Measurements from ENCODE around the gene GOLGA8M.
"Not testable (repeated sequence)": the region's sequence is repeated elsewhere in the genome, so short reads cannot be mapped to it uniquely, and the experiment has no call there.

The GOLGA8M gene

GRCh38 chr15:28725556-28725955 lies 13.3 kb upstream of the GOLGA8M start:
- H3K27ac ChIP-seq (ENCODE audit: low read length, poor library complexity, severe bottlenecking), result no peak overlapping the region
- no peaks in the 10 kb centered on the region for H3K79me1 ChIP-seq (replicated peaks; ENCODE audit: low read length, poor library complexity, severe bottlenecking)
- H3K23ac ChIP-seq (ENCODE audit: low read length in 2 of 2), result no peak overlapping the region
- no peak overlapping the region for H3K18ac ChIP-seq (ENCODE audit: low read depth in 1 of 2, low read length in 2 of 2)
- 98% methylated on average over 14 of the region's 14 CpGs for WGBS
- no peak overlapping the region for H3K4me2 ChIP-seq (ENCODE audit: low read length, poor library complexity, severe bottlenecking)
- H3K9ac ChIP-seq (ENCODE audit: low read length), result no peak overlapping the region
- H2AFZ ChIP-seq (ENCODE audit: low read depth, low read length), result no peak overlapping the region
- H4K8ac ChIP-seq (ENCODE audit: low read length), result no peak overlapping the region
- no peak overlapping the region for H3K4me3 ChIP-seq (ENCODE audit: insufficient read depth in 1 of 2, low read depth in 1 of 2, low read length in 2 of 2)
- peaks cover 0 to 5% of the 10 kb centered on the region in 2 experiments for H3K27me3 ChIP-seq (ENCODE audit: control insufficient read depth in 1 of 2, insufficient read depth in 1 of 2, low read length in 2 of 2)
- no peak overlapping the region for H4K91ac ChIP-seq (ENCODE audit: low read length)
- H2BK12ac ChIP-seq (ENCODE audit: low read length in 2 of 2), result no peak overlapping the region
- no peak overlapping the region for H2BK5ac ChIP-seq (ENCODE audit: low read depth, low read length, poor library complexity, severe bottlenecking)
- H3K14ac ChIP-seq (ENCODE audit: low read length in 2 of 2), result no peak overlapping the region
- H3K4me1 ChIP-seq (ENCODE audit: control insufficient read depth, insufficient read depth, low read depth, low read length), result no peaks in the 10 kb centered on the region
- no peak for DNase-seq
- H3K9me3 ChIP-seq (ENCODE audit: control insufficient read depth, low read length), result no peaks in the 10 kb centered on the region
- no peak overlapping the region for H2AK5ac ChIP-seq (ENCODE audit: low read length, severe bottlenecking)
- H2BK120ac ChIP-seq (ENCODE audit: low read depth, low read length), result no peak overlapping the region
- no peaks in the 10 kb centered on the region for H3K36me3 ChIP-seq (ENCODE audit: control insufficient read depth in 1 of 2, insufficient read depth in 2 of 2, low read depth in 1 of 2, low read length in 2 of 2)
- no peak overlapping the region for H3K4ac ChIP-seq (ENCODE audit: low read depth in 1 of 2, low read length in 2 of 2)
- no peak overlapping the region for H2BK15ac ChIP-seq (ENCODE audit: low read depth, poor library complexity, severe bottlenecking)

GRCh38 chr15:28723986-28724385 lies 11.8 kb upstream of the GOLGA8M start:
- not testable (repeated sequence) for H3K27me3 ChIP-seq (ENCODE audit: control insufficient read depth in 1 of 2, insufficient read depth in 1 of 2, low read length in 2 of 2); H2BK12ac ChIP-seq (ENCODE audit: low read length in 2 of 2); H3K9ac ChIP-seq (ENCODE audit: low read length); H3K36me3 ChIP-seq (ENCODE audit: control insufficient read depth in 1 of 2, insufficient read depth in 2 of 2, low read depth in 1 of 2, low read length in 2 of 2); H3K14ac ChIP-seq (ENCODE audit: low read length in 2 of 2); H3K27ac ChIP-seq (ENCODE audit: low read length, poor library complexity, severe bottlenecking); H2AFZ ChIP-seq (ENCODE audit: low read depth, low read length); H3K4me1 ChIP-seq (ENCODE audit: control insufficient read depth, insufficient read depth, low read depth, low read length); H3K9me3 ChIP-seq (ENCODE audit: control insufficient read depth, low read length); DNase-seq; H2BK5ac ChIP-seq (ENCODE audit: low read depth, low read length, poor library complexity, severe bottlenecking); H2AK5ac ChIP-seq (ENCODE audit: low read length, severe bottlenecking); H3K79me1 ChIP-seq (replicated peaks; ENCODE audit: low read length, poor library complexity, severe bottlenecking); H2BK15ac ChIP-seq (ENCODE audit: low read depth, poor library complexity, severe bottlenecking); H3K4me3 ChIP-seq (ENCODE audit: insufficient read depth in 1 of 2, low read depth in 1 of 2, low read length in 2 of 2); H3K4me2 ChIP-seq (ENCODE audit: low read length, poor library complexity, severe bottlenecking); H3K23ac ChIP-seq (ENCODE audit: low read length in 2 of 2); H4K8ac ChIP-seq (ENCODE audit: low read length); H3K18ac ChIP-seq (ENCODE audit: low read depth in 1 of 2, low read length in 2 of 2); H3K4ac ChIP-seq (ENCODE audit: low read depth in 1 of 2, low read length in 2 of 2); H4K91ac ChIP-seq (ENCODE audit: low read length); H2BK120ac ChIP-seq (ENCODE audit: low read depth, low read length)
- 84% methylated on average over 4 of the region's 5 CpGs for WGBS

GRCh38 chr15:28719626-28720025 lies 7.4 kb upstream of the GOLGA8M start:
- not testable (repeated sequence) for H4K8ac ChIP-seq (ENCODE audit: low read length); H3K4me2 ChIP-seq (ENCODE audit: low read length, poor library complexity, severe bottlenecking); H3K27ac ChIP-seq (ENCODE audit: low read length, poor library complexity, severe bottlenecking); H3K4me1 ChIP-seq (ENCODE audit: control insufficient read depth, insufficient read depth, low read depth, low read length); H3K79me1 ChIP-seq (replicated peaks; ENCODE audit: low read length, poor library complexity, severe bottlenecking); H2AFZ ChIP-seq (ENCODE audit: low read depth, low read length); H3K27me3 ChIP-seq (ENCODE audit: control insufficient read depth in 1 of 2, insufficient read depth in 1 of 2, low read length in 2 of 2); H3K36me3 ChIP-seq (ENCODE audit: control insufficient read depth in 1 of 2, insufficient read depth in 2 of 2, low read depth in 1 of 2, low read length in 2 of 2); DNase-seq; H4K91ac ChIP-seq (ENCODE audit: low read length); H2BK15ac ChIP-seq (ENCODE audit: low read depth, poor library complexity, severe bottlenecking); H3K4me3 ChIP-seq (ENCODE audit: insufficient read depth in 1 of 2, low read depth in 1 of 2, low read length in 2 of 2); H2BK5ac ChIP-seq (ENCODE audit: low read depth, low read length, poor library complexity, severe bottlenecking); H2AK5ac ChIP-seq (ENCODE audit: low read length, severe bottlenecking); H3K18ac ChIP-seq (ENCODE audit: low read depth in 1 of 2, low read length in 2 of 2); H3K9me3 ChIP-seq (ENCODE audit: control insufficient read depth, low read length); H3K4ac ChIP-seq (ENCODE audit: low read depth in 1 of 2, low read length in 2 of 2); H2BK120ac ChIP-seq (ENCODE audit: low read depth, low read length); H3K23ac ChIP-seq (ENCODE audit: low read length in 2 of 2); H3K14ac ChIP-seq (ENCODE audit: low read length in 2 of 2); H3K9ac ChIP-seq (ENCODE audit: low read length); H2BK12ac ChIP-seq (ENCODE audit: low read length in 2 of 2)
- 47% methylated on average over 1 of the region's 4 CpGs for WGBS

GRCh38 chr15:28718576-28718975 lies 6.4 kb upstream of the GOLGA8M start:
- not testable (repeated sequence) for DNase-seq; H2BK12ac ChIP-seq (ENCODE audit: low read length in 2 of 2)

More at GRCh38 chr15:28718576-28718975, 6.4 kb upstream of the GOLGA8M start:
- not testable (repeated sequence) for H2BK5ac ChIP-seq (ENCODE audit: low read depth, low read length, poor library complexity, severe bottlenecking); H2BK15ac ChIP-seq (ENCODE audit: low read depth, poor library complexity, severe bottlenecking); H2AFZ ChIP-seq (ENCODE audit: low read depth, low read length); H2AK5ac ChIP-seq (ENCODE audit: low read length, severe bottlenecking); H4K91ac ChIP-seq (ENCODE audit: low read length); H3K27me3 ChIP-seq (ENCODE audit: control insufficient read depth in 1 of 2, insufficient read depth in 1 of 2, low read length in 2 of 2); H3K14ac ChIP-seq (ENCODE audit: low read length in 2 of 2); H3K36me3 ChIP-seq (ENCODE audit: control insufficient read depth in 1 of 2, insufficient read depth in 2 of 2, low read depth in 1 of 2, low read length in 2 of 2); H3K23ac ChIP-seq (ENCODE audit: low read length in 2 of 2); H3K27ac ChIP-seq (ENCODE audit: low read length, poor library complexity, severe bottlenecking); H2BK120ac ChIP-seq (ENCODE audit: low read depth, low read length); H3K4me3 ChIP-seq (ENCODE audit: insufficient read depth in 1 of 2, low read depth in 1 of 2, low read length in 2 of 2); H3K79me1 ChIP-seq (replicated peaks; ENCODE audit: low read length, poor library complexity, severe bottlenecking); H3K9me3 ChIP-seq (ENCODE audit: control insufficient read depth, low read length); H3K4me2 ChIP-seq (ENCODE audit: low read length, poor library complexity, severe bottlenecking); H3K4ac ChIP-seq (ENCODE audit: low read depth in 1 of 2, low read length in 2 of 2); H3K9ac ChIP-seq (ENCODE audit: low read length); H3K4me1 ChIP-seq (ENCODE audit: control insufficient read depth, insufficient read depth, low read depth, low read length); H3K18ac ChIP-seq (ENCODE audit: low read depth in 1 of 2, low read length in 2 of 2); H4K8ac ChIP-seq (ENCODE audit: low read length)
- WGBS, result 84% methylated on average over 8 of the region's 11 CpGs

All from mesenchymal stem cell (in vitro differentiated cells and primary cell).